SIG-M5 treated with dmso at 0.1 percent for 504 hours (cell line): ENCODE data around the gene PAOX.
"Not testable (repeated sequence)": the region's sequence is repeated elsewhere in the genome, so short reads cannot be mapped to it uniquely, and the experiment has no call there.

ENCODE experiments used
- DNase-seq: peaks from one replicate; lab custom pipeline; 2025; ENCODE audit not compliant: unreplicated experiment; lab: John Stamatoyannopoulos, UW

PAOX gene

GRCh38 chr10:133383551-133383950, 4.5 kb downstream of the PAOX start:
- DNase-seq = no peak

DNA sequence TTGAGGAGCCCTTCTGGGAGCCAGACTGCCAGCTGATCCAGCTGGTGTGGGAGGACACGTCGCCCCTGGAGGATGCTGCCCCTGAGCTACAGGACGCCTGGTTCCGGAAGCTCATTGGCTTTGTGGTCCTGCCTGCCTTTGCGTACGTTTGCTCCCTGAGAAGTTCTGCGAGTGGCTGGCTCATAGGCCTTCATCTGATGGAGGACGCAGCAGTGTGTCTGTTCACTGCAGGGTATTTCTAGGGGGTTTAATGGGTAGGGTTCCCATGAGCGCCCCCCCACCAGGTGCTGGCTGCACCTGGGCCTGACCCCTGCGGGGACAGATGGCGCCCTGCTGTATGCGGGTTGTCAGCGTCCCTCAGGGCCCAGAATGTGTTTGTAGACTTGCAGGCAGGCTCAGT, 5.0 kb downstream of the PAOX start:
- DNase-seq = no peak

DNA sequence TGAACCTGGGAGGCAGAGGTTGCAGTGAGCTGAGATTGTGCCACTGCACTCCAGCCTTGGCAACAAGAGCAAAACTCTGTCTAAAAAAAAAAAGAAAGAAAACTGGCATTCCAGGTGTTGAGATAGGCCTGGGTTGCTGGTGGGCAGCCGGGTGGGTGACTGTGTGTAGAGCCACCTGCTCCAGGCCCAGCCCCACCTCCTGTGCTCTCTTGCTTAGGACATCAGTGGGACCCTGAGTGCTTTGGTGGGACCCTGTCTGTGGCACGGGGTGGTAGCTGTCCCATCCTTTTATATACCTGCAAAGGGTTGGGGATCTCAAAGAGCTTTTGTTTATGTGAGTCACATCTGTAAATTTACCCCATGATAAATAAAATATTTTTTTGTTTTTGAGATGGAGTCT, 6.2 kb downstream of the PAOX start:
- no peak for DNase-seq

- DNase-seq = not testable (repeated sequence)
Observed at GRCh38 chr10:133386951-133387350, 7.9 kb downstream of the PAOX start.

DNA sequence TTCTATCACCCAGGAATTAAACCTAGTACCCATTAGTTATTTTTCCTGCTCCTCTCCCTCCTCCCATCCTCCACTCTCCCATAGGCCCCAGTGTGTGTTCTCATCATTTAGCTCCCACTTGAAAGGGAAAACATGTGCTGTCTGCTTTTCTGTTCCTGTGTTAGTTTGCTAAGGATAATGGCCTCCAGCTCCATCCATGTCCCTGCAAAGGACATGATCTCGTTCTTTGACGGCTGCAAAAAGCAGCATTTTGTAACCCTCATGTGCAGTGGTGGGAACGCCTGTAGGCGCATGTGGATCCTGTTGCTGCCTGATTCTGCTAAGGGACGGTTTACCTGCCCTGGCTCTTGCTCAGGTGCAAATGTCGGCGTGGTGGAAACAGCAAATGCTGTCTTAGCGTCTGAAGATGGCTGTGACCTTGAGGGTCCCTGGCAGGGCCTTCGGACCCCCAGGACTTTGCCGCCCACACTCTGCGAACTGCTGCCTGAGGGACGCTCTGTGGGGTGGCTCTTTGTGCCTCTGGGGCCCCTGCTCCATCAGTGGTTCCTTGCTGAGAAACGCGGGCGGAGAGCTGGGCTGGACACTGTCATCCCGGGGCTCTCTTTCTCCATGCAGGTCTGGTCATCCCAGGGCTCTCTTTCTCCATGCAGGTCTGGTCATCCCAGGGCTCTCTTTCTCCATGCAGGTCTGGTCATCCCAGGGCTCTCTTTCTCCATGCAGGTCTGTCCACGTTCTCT, 9.3 kb downstream of the PAOX start:
- DNase-seq = peak; percentile 25

DNA sequence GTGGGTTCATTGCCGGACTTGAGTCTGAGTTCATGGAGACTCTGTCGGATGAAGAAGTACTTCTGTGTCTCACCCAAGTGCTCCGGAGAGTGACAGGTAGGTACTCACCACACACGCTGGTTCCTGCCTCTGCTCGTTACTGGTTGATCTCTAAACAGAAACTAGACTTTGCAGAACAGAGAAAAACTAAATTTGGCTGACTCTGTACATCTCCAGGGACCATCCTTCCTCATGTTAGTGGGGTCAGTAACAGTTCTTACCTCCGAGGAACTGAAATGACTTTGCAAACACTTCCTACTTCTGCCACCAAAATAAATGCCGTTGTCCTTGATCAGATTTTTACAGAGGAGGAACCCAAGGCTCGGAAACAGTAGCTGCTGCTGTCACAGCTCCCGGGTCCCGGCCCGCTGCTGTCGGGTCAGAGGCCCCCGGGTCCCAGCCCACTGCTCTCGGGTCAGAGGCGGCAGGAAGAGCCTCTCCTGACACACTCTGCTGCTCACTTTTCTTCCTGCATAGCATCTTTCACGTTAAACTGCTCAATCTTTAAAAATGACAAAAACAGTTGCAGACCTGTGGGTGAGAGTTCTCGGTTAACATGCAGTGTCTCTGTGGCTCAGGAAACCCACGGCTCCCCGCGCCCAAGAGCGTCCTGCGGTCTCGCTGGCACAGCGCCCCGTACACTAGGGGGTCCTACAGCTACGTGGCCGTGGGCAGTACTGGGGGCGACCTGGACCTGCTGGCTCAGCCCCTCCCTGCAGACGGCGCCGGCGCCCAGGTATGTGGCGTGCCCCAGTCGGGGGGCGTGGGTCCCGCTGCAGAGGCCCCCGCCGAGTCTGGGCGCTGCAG, 10.1 kb downstream of the PAOX start:
- DNase-seq = peak; percentile 70

DNA sequence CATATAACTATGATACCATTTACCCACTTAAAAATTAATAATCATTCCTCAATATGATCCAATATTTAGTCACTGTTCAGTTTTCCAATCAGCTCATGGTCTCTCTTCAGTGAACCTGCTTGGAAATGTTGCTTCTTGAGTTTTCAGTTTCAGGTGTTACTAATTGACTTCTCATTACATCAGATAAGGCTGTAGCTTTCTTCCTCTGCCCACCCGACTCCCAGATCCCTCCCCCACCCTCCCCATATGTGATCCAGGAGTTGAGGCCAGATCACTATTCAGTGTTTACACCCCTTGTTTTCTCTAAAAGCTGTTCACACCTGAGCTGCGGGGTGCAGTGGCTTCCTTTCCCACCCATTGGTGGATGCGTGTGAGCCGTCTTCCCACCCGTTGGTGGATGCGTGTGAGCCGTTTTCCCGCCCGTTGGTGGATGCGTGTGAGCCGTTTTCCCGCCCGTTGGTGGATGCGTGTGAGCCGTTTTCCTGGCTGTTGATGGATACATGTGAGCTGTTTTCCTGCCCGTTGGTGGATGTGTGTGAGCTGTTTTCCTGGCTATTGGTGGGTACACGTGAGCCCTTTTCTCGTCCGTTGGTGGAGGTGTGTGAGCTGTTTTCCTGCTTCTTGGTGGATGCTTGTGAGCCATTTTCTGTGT, 11.7 kb downstream of the PAOX start:
- no peak for DNase-seq

- no peak for DNase-seq
Observed at GRCh38 chr10:133391249-133391635, 12.2 kb downstream of the PAOX start.

DNA sequence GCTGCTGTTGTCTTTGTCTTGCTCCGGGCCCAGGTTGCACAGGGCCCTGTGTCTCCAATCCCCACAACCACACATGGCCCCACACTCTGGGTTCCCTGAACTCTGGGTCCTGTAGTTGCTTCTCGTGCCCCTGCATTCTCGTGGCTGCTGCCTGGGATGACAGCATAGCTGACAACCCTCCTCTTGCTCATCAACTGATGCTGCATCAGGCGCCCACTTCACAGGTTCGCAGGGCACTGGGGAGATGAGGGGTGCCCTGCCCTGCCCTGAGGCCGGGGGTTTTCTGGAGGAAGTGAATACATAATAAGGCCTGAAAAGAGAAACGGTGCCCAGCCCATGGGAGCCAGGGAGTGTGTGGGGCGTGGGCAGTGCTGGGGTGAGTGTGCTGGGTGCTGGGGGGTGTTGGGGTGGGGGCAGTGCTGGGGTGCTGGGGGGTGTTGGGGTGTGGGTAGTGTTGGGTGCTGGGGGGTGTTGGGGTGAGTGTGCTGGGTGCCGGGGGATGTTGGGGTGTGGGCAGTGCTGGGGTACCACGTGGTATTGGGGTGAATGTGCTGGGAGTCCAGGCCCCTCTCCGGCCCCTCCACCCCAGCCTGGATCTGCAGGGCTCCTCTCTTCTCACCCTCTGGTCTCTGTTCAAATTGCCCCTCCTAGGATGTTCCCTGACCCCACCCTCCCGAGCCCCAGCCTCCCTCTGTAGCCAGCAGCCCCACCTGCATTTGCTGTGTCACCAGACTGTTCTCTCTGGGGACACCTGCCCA, 12.9 kb downstream of the PAOX start:
- no peak for DNase-seq

DNA sequence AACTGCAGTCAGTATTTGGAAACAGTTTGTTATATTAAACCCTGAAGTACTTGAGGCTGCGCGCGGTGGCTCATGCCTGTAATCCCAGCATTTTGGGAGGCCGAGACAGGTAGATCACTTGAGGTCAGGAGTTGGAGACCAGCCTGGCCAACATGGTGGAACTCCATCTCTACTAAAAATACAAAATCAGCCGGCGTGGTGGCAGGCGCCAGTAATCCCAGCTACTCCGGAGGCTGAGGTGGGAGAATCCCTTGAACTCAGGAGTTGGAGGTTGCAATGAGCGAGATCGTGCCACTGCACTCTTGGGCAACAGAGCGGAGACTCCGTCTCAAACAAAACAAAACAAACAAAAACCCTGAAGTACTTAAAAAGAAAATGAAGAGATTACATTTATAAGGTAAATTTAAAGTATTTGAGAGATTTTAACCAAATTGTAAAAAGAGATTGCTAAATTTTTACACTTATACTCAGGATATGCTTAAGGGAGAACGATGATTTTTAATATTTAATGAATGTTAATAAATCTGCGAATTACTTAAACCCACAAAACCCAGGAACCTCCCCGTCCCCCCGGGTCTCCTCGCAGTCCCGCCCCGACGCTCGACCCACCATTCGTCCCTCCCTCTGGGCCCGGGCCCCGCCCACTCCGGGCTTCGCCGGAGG, 14.5 kb downstream of the PAOX start:
- DNase-seq = no peak

DNA sequence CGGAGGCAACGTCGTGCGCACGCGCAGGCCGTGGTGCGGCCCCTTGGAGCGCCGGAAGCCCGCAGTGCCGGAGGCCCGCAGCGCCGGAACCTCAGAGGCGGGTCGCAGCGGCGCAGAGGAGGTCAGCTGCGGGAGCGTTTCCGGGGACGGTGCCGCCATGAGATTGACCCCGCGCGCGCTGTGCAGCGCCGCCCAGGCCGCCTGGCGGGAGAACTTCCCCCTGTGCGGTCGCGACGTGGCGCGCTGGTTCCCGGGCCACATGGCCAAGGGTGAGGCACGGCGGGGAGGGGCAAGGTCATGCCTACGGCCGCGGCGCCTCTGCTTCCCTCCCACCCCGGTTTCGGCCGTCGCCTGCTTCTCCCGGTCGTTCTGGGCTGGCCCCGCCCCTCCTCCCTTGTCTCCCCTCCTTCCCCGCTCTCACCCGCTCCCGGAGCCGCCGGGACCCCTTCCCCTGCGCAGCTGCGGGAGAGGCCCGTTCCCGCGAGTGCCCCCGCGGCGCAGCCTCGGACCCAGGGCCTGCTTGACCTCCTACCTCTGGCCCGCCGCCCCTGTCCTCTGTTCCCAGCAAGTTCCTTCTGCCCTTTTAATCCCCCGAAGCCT, 15.1 kb downstream of the PAOX start, which contains the start of gene MTG1:
Gene MTG1, plus strand, starts transcription at position 94 of the 600 bp plus-strand sequence. Its CDS starts 64 bp downstream, at position 158.
- peak; percentile 85 for DNase-seq

GRCh38 chr10:133394801-133395221, 15.7 kb downstream of the PAOX start:
- DNase-seq = no peak

DNA sequence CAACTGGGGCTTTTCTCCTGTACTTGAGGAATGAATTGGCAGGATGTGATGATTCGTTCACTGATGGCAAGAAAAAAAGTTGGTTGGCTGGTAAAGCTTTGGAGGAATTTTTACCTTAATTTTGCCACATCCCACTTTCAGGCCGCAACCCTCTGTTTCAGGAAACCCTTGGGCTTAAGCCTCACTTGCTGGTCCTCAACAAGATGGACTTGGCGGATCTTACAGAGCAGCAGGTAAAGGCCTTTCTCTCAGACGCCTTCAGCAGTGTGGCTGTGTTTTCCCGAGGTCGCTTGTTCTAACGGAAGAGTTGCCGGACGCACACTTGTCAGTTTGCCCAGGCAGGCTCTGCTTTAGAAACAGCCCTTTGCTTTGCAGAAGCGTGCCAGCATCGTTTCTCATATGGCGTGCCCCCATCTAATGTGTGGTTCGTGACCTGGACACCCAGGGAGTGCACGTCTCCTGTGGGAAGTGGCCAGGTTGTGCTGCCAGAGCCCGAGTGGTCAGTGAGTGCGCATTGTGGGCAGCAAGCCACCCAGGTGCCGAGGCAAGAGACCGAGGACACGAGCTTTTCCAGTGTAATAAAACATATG, 17.1 kb downstream of the PAOX start:
- no peak for DNase-seq

DNA sequence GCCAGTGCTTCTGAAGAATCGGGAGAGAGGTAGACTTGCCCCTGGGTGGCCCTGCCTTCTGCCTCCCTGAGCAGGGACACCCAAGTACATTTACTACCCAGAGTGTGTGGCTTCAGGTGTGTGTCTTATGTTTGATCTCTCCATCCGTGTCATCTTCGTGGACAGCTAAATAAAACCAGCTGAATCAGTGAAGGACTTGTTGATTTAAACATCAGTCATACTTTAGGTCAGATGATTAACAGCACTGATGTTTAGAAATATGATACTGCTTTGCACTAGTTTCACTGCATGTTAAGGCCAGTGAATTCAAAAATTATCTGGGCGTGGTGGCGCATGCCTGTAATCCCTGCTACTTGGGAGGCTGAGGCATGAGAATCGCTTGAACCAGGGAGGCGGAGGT, 18.9 kb downstream of the PAOX start:
- DNase-seq = no peak

GRCh38 chr10:133399123-133399601, 20.1 kb downstream of the PAOX start:
- DNase-seq = no peak

GRCh38 chr10:133400624-133401424, 21.8 kb downstream of the PAOX start:
- DNase-seq = no peak

DNA sequence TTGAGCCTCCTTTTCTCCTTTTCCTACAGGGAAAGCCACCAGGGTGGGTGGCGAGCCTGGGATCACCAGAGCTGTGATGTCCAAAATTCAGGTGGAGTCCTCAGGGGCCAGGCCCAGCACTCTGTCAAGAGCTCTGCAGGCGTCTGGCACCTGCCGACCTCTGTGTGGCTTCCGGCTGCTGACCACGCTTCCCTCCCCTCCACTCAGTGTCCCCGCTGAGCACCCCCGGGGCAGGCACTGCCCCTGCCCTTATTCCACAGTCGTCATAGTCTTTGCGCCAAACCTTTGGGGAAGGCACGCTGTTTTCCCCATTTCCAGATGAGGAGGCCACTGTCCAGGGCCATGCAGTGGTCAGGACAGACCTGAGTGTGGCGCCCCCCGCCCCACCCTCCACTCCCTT, 22.4 kb downstream of the PAOX start:
- DNase-seq = no peak

- no peak for DNase-seq
Observed at GRCh38 chr10:133401981-133402725, 23.1 kb downstream of the PAOX start.
